Neural crest cell (in vitro differentiated cells): Measurements from ENCODE around the gene BEST2. TPM values are rescaled to one million over a fixed set of nuclear protein-coding genes. Genes with fewer than 3 reads are reported as not detected.
A peak's percentile ranks its signal among the peaks of the same experiment; 100 is the strongest.
"Not testable (repeated sequence)": the region's sequence is repeated elsewhere in the genome, so short reads cannot be mapped to it uniquely, and the experiment has no call there.

Experiments
- DNase-seq: peaks from one replicate; pipeline ENCODE4 v3.0.0; 2021; ENCODE audit warnings: low read depth, mixed read lengths, low spot score
- H3K27ac Mint-ChIP-seq: one replicate; pipeline ENCODE4 v1.8.0; 2021; ENCODE audit warnings: mild to moderate bottlenecking, mixed read lengths; ENCODE audit not compliant: unreplicated experiment
- H3K27me3 Mint-ChIP-seq: 2 replicates; pipeline ENCODE4 v1.8.0; 2021; ENCODE audit warnings: low read depth, mild to moderate bottlenecking, mixed read lengths
- H3K36me3 Mint-ChIP-seq: 2 replicates; pipeline ENCODE4 v1.8.0; 2021; ENCODE audit warnings: low read depth, mild to moderate bottlenecking, mixed read lengths
- H3K4me1 Mint-ChIP-seq: 2 replicates; pipeline ENCODE4 v1.8.0; 2021; ENCODE audit warnings: mixed read lengths
- H3K4me3 Mint-ChIP-seq: one replicate; pipeline ENCODE4 v1.8.0; 2021; ENCODE audit warnings: mild to moderate bottlenecking, mixed read lengths
- H3K9me3 Mint-ChIP-seq: 2 replicates; pipeline ENCODE4 v1.8.0; 2021; ENCODE audit warnings: mixed read lengths
- CTCF ChIP-seq: fragments of 200-600 bp; sonication (generic); conservative IDR thresholded peaks from 2 replicates; pipeline ENCODE4 v1.5.0; 2021; ENCODE audit warnings: antibody characterized with exemption, mild to moderate bottlenecking
- total RNA-seq: library from RNA; stranded (reverse); gene quantifications from 2 replicates; pipeline ENCODE4 v1.2.1, GENCODE V29; 2021

The BEST2 gene
- total RNA-seq, 1 donor from 2014 or later, result not detected

DNA sequence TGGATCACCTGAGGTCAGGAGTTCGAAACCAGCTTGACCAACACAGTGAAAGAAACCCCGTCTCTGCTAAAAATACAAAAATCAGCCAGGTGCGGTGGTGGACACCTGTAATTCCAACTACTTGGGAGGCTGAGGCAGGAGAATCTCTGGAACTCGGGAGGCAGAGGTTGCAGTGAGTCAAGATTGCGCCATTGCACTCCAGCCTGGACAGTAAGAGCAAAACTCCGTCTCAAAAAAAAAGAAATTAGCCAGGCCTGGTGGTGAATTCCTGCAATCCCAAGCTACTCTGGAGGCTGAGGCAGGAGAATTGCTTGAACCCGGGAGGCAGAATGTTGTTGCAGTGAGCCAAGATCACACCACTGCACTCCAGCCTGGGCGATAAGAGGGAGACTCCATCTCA, 43.0 kb upstream of the BEST2 start:
- Mint-ChIP-seq H3K4me3 (no peak overlapping the region), H3K27me3 (no peaks in the 10 kb centered on the region), H3K36me3 (peaks cover 13% of the 10 kb centered on the region), H3K4me1 (no peaks in the 10 kb centered on the region), H3K9me3 (no peaks in the 10 kb centered on the region), H3K27ac (no peak overlapping the region)
- TF ChIP-seq CTCF, result no peak
- no peak for DNase-seq

GRCh38 chr19:12711187-12711586, 40.4 kb upstream of the BEST2 start:
- no peaks in the 10 kb centered on the region for H3K4me1 Mint-ChIP-seq
- no peak overlapping the region for H3K4me3 Mint-ChIP-seq
- no peak for DNase-seq
- H3K36me3 Mint-ChIP-seq, result peaks cover 13% of the 10 kb centered on the region
- TF ChIP-seq CTCF, result no peak
- H3K27ac Mint-ChIP-seq, result no peak overlapping the region
- no peaks in the 10 kb centered on the region for H3K9me3 Mint-ChIP-seq
- no peaks in the 10 kb centered on the region for H3K27me3 Mint-ChIP-seq

- H3K9me3 Mint-ChIP-seq, H3K4me3 Mint-ChIP-seq, H3K27ac Mint-ChIP-seq, H3K4me1 Mint-ChIP-seq, H3K27me3 Mint-ChIP-seq: not testable (repeated sequence)
- DNase-seq, result peak; percentile 37
- peaks cover 18% of the 10 kb centered on the region for H3K36me3 Mint-ChIP-seq
- peak; percentile 58 for TF ChIP-seq CTCF
Measured at GRCh38 chr19:12712077-12712476, 39.5 kb upstream of the BEST2 start.

GRCh38 chr19:12713304-12713703, 38.3 kb upstream of the BEST2 start:
- H3K4me3 Mint-ChIP-seq, H3K27ac Mint-ChIP-seq, H3K27me3 Mint-ChIP-seq, H3K9me3 Mint-ChIP-seq, H3K4me1 Mint-ChIP-seq, DNase-seq: not testable (repeated sequence)
- H3K36me3 Mint-ChIP-seq, result peaks cover 18% of the 10 kb centered on the region

GRCh38 chr19:12715102-12715501, 36.5 kb upstream of the BEST2 start:
- H3K4me3 Mint-ChIP-seq, result no peak overlapping the region
- no peaks in the 10 kb centered on the region for H3K9me3 Mint-ChIP-seq
- TF ChIP-seq CTCF, result no peak
- peaks cover 18% of the 10 kb centered on the region for H3K36me3 Mint-ChIP-seq
- DNase-seq, result no peak
- H3K27ac Mint-ChIP-seq, result no peak overlapping the region
- no peaks in the 10 kb centered on the region for H3K4me1 Mint-ChIP-seq
- no peaks in the 10 kb centered on the region for H3K27me3 Mint-ChIP-seq

- no peak for DNase-seq
- Mint-ChIP-seq H3K27ac (no peak overlapping the region), H3K9me3 (no peaks in the 10 kb centered on the region), H3K27me3 (no peaks in the 10 kb centered on the region), H3K4me1 (peaks cover 6% of the 10 kb centered on the region), H3K36me3 (peaks cover 20% of the 10 kb centered on the region), H3K4me3 (peak overlapping the region; percentile 62)
- no peak for TF ChIP-seq CTCF
Measured at GRCh38 chr19:12715929-12716328, 35.7 kb upstream of the BEST2 start.
